ENCODE measurements around the gene USP15.

USP15 gene

DNA sequence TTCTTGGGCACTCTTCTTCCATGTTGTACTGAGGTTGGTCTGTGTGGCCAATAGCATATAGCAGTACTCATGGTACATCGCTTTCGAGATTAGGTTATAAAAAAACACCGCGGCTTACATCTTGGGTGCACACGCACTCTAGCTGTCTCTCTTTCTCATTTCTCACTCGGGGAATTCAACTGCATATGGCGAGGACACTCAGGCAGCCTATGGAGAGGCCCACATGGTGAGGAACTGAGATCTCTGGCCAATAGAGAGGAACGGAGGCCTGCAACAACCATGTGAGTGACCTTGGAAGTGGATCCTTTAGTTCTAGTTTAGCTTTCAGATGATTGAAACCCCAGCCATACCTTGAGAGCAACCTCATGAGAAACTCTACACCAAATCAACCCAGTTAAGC, 45.6 kb downstream of the USP15 start:
- TF ChIP-seq, protein P1, sequence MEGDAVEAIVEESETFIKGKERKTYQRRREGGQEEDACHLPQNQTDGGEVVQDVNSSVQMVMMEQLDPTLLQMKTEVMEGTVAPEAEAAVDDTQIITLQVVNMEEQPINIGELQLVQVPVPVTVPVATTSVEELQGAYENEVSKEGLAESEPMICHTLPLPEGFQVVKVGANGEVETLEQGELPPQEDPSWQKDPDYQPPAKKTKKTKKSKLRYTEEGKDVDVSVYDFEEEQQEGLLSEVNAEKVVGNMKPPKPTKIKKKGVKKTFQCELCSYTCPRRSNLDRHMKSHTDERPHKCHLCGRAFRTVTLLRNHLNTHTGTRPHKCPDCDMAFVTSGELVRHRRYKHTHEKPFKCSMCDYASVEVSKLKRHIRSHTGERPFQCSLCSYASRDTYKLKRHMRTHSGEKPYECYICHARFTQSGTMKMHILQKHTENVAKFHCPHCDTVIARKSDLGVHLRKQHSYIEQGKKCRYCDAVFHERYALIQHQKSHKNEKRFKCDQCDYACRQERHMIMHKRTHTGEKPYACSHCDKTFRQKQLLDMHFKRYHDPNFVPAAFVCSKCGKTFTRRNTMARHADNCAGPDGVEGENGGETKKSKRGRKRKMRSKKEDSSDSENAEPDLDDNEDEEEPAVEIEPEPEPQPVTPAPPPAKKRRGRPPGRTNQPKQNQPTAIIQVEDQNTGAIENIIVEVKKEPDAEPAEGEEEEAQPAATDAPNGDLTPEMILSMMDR (IDR thresholded peaks at IDR 0.05; ENCODE audit: low read depth, low read length), result no peak

DNA sequence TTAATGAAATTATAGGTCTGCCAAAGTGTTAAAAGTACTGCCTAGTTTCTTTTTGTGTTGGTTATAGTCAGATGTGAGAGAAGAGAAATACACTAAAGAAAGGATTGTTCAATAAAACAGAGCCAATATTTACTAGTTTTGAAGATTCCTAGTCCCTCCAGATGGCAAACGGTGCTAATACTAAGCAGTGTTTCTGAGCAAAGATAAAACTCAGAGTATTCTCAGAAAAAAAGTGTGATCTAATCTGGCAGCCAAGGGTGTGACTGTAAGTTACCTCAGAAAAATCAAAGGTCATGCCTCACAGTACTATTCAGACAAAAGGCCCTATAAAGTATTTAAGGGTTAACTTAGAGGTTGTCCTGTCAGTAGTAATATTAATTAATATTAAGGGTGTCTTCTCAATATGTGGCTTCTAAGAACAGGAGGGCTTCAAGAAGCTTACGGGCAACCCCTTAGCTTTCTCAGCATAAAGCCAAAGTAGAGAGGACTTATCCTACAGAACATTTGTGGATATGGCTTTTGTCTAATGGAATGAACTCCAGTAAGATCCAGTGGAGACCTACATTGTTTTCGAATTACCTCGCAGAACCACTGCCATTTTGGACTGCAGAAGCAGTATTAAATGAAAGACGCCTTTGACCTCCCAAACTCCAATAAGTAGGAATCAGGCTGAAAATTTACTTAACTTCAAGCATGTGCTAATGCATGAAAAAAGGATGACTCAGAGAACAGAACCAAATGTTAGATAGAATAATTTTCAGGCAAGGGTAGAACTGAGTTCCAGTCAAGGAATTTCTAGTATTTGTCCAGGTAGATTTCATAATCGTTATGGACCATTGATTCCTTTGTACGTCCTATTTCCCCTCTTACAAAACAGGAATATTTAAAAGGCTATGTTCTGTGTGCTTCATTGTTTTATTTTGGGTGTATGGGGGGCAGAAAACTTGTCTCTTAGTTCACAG, 46.6 kb downstream of the USP15 start:
- TF ChIP-seq, protein P1 (IDR thresholded peaks at IDR 0.05; ENCODE audit: low read depth, low read length), result no peak
- DNase-seq (ENCODE audit: extremely low read depth, low read depth), result no peak

More for the DNA sequence above, 45.6 kb downstream of the USP15 start:
- no peak for DNase-seq (ENCODE audit: extremely low read depth, low read depth)

DNA sequence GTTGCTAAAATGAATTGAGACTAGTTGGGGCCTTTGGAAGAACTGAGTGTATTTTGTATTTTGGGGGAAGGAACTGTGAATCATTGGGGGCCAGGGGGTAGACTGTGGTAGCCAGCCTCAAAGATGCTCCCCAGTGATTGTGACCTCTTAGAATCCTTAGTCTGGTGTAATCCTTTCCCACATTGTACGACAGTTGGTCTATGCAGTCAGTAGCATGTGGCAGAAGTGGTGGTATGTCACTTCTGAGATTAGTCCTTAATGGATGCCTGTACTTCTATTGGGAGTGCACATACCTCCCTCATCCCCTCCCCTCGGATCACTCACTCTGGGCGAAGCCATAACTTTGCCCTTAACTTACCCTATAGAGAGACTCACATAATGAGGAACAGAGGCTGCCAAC, 48.0 kb downstream of the USP15 start:
- TF ChIP-seq, protein P1 (IDR thresholded peaks at IDR 0.05; ENCODE audit: low read depth, low read length), result no peak
- no peak for DNase-seq (ENCODE audit: extremely low read depth, low read depth)

DNA sequence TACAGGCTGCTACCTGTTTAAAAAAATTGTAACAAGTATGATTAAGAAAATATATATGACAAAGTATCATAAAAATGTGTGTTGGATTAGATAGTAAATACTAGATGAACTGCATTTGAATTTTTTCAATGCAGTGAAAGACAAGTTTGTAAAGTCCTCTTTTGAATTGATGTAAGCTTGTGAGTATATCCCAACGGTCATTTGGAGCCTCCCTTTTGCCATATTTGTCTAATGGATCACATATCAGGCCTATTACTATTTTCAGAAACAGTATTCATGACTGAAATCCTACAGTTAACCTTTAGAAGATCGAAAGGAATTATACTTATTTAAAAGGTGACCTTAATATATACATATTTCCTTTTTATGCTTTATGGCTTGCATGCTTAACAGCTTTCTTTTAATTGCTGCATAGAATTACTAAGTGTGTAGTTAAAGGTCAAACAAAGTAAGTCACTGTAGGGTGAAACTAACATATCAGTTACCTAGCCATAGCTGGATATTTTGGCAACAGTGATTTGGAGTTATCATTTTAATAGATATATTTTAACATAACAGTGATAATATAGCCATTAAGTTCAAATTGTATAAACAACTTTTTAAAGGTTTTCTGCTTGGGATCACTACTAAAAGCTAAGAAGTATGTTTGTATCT, 53.6 kb downstream of the USP15 start:
- TF ChIP-seq, protein P1 (IDR thresholded peaks at IDR 0.05; ENCODE audit: low read depth, low read length), result no peak
- no peak for DNase-seq (ENCODE audit: extremely low read depth, low read depth)

DNA sequence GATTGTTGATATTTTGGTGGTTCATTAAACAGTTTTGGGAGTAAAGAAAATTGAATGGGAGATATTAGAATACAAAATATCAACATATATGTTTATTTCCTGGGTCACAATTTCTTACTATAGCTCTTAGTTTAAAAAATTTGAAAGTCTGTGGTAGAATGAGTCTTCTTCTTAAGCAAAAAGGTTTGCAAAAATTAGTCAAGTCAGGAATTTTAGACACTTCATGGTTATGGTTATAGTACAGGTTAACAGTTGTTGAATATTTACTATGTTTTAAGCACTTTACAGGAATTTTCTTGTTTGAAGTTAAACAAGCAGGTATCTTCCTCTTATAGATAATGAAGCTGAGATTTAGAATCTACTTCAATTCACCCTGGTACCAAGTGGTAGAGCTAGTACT, 56.8 kb downstream of the USP15 start:
- TF ChIP-seq, protein P1 (IDR thresholded peaks at IDR 0.05; ENCODE audit: low read depth, low read length), result no peak
- no peak for DNase-seq (ENCODE audit: extremely low read depth, low read depth)

DNA sequence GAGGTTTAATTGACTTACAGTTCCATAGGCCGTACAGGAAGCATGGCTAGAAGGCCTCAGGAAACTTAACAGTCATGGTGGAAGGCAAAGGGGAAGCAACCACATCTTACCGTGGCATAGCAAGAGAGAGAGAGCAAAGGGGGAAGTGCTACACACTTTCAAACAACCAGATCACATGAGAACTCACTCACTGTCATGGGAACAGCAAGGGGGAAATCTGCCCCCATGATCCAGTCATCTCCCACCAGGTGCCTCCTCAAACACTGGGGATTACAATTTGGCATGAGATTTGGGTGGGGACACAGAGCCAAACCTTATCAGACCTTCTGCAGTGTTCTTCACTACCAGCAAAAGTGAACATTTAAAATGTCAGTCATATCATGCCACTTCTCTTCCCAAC, 58.9 kb downstream of the USP15 start:
- TF ChIP-seq, protein P1 (IDR thresholded peaks at IDR 0.05; ENCODE audit: low read depth, low read length), result no peak
- no peak for DNase-seq (ENCODE audit: extremely low read depth, low read depth)

DNA sequence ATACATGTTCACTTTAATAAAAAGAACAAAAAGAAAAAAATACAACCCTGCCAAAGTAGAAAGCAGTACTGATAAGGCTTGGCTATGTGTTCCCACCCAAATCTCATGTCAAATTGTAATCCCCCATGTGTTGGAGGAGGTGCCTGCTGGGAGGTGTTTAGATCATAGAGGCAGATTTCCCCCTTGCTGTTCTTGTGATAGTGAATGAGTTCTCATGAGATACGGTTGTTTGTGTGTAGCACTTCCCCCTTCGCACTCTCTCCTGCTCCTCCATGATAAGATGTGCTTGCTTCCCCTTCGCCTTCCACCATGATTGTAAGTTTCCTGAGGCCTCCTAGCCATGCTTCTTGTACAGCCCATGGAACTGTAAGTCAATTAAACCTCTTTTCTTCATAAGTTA, 59.9 kb downstream of the USP15 start:
- no peak for DNase-seq (ENCODE audit: extremely low read depth, low read depth)
- TF ChIP-seq, protein P1 (IDR thresholded peaks at IDR 0.05; ENCODE audit: low read depth, low read length), result no peak
